HCT116 (cell line): ENCODE data around the gene AFAP1L1. TPM values are rescaled to one million over a fixed set of nuclear protein-coding genes. Genes with fewer than 3 reads are reported as not detected.
A peak's percentile ranks its signal among the peaks of the same experiment; 100 is the strongest.

Experiments
- ATAC-seq: fragments of 200-7000 bp; cut with Tn5 transposase; 2 replicates; pipeline ENCODE4 v1.9.1; 2020; ENCODE audit warnings: mild to moderate bottlenecking, moderate library complexity
- BruUV-seq: library from RNA; stranded (reverse); fragments of 400-500 nt; replicated peaks from 2 replicates; lab custom pipeline; 2021; lab: Mats Ljungman, UMichigan
- CTCF ChIA-PET: fragments of 300-600 bp; sonication (Branson Sonifier 250); formaldehyde crosslinking; loops from one replicate; lab custom pipeline; 2021; ENCODE audit warnings: antibody characterized with exemption; lab: Charles Lee
- POLR2A ChIA-PET: fragments of 300-600, 350-600 bp; sonication (Branson Sonifier 250); formaldehyde crosslinking; loops from one replicate; lab custom pipeline; 2021; ENCODE audit warnings: antibody characterized with exemption; lab: Charles Lee
- RAD21 ChIA-PET, 2 experiments: fragments of 300-600 bp; sonication (Branson Sonifier 250); formaldehyde crosslinking; loops; one replicate each; lab custom pipeline; 2023; ENCODE audit warnings: low total read pairs in 2 of 2; ENCODE audit not compliant: uncharacterized antibody in 2 of 2, unreplicated experiment in 2 of 2, low non-redundant PET in 1 of 2; lab: Charles Lee
- DNase-seq: peaks from one replicate; pipeline ENCODE4 v3.0.0-alpha.2; 2010; ENCODE audit warnings: low read depth, low spot score
- H2AFZ ChIP-seq: fragments of 200-600 bp; shearing (Covaris generic), sonication (generic); 2 replicates; pipeline ENCODE4 v1.6.1; 2017; ENCODE audit warnings: low read depth, mixed run types, mixed read lengths, antibody characterized with exemption, low read length; ENCODE audit not compliant: poor library complexity, severe bottlenecking
- H3K27ac ChIP-seq: 2 replicates; pipeline ENCODE4 v1.5.1; 2012; ENCODE audit warnings: low read depth, low read length
- H3K27me3 ChIP-seq: fragments of 200-600 bp; sonication (generic); 2 replicates; pipeline ENCODE4 v1.6.1; 2016; ENCODE audit warnings: mixed run types, low read length, mixed read lengths; ENCODE audit not compliant: insufficient read depth
- H3K36me3 ChIP-seq, 2 experiments: fragments of 200-500 bp in 1 of 2; fragments of 200-600 bp in 1 of 2; sonication (Bioruptor generic) in 1 of 2; sonication (generic) in 1 of 2; 2 replicates each; pipeline versions ENCODE4 v1.5.1 to v1.6.1; 2014 to 2016; ENCODE audit warnings: low read length in 2 of 2, inconsistent platforms in 1 of 2, mixed read lengths in 1 of 2, mixed run types in 1 of 2; ENCODE audit not compliant: insufficient read depth in 2 of 2, control insufficient read depth in 1 of 2
- H3K4me1 ChIP-seq, 2 experiments: fragments of 200-600 bp in 1 of 2; sonication (generic) in 1 of 2; 2 replicates each; pipeline versions ENCODE4 v1.5.1 to v1.6.1; 2012 to 2017; ENCODE audit warnings: low read length in 2 of 2, inconsistent platforms in 1 of 2, mild to moderate bottlenecking in 1 of 2, mixed read lengths in 1 of 2, mixed run types in 1 of 2, moderate library complexity in 1 of 2; ENCODE audit not compliant: insufficient read depth in 2 of 2, control insufficient read depth in 1 of 2
- H3K4me2 ChIP-seq: fragments of 200-600 bp; sonication (generic); 2 replicates; pipeline ENCODE4 v1.6.1; 2017; ENCODE audit warnings: mixed run types, low read length, mixed read lengths
- H3K4me3 ChIP-seq, 2 experiments: fragments of 200-600 bp in 1 of 2; sonication (generic) in 1 of 2; replicated peaks in 1 of 2; 2 replicates each; pipeline ENCODE4 v1.5.1; 2011 to 2016; ENCODE audit warnings: low read length in 2 of 2, control low read depth in 1 of 2, low read depth in 1 of 2, mild to moderate bottlenecking in 1 of 2, mixed read lengths in 1 of 2, mixed run types in 1 of 2
- H3K79me2 ChIP-seq: fragments of 200-600 bp; sonication (generic); 2 replicates; pipeline ENCODE4 v1.6.1; 2017; ENCODE audit warnings: mild to moderate bottlenecking, mixed run types, low read length, moderate library complexity, mixed read lengths; ENCODE audit not compliant: insufficient read depth
- H3K9ac ChIP-seq: fragments of 200-600 bp; sonication (generic); 2 replicates; pipeline ENCODE4 v1.6.1; 2016; ENCODE audit warnings: low read length, mixed read lengths
- H3K9me2 ChIP-seq: fragments of 200-600 bp; sonication (generic), shearing (Covaris generic); 2 replicates; pipeline ENCODE4 v1.6.1; 2017; ENCODE audit warnings: mixed run types, mild to moderate bottlenecking, moderate library complexity; ENCODE audit not compliant: insufficient read depth
- H3K9me3 ChIP-seq, 2 experiments: fragments of 200-500 bp in 1 of 2; fragments of 200-600 bp in 1 of 2; sonication (Bioruptor generic) in 1 of 2; sonication (generic) in 1 of 2; 2 replicates each; pipeline ENCODE4 v1.6.1; 2014 to 2017; ENCODE audit warnings: low read length in 2 of 2, mixed read lengths in 2 of 2, inconsistent platforms in 1 of 2, low read depth in 1 of 2, mild to moderate bottlenecking in 1 of 2, mixed run types in 1 of 2, moderate library complexity in 1 of 2; ENCODE audit not compliant: control insufficient read depth in 1 of 2, insufficient read depth in 1 of 2
- H4K20me1 ChIP-seq: fragments of 200-600 bp; sonication (generic), shearing (Covaris generic); 2 replicates; pipeline ENCODE4 v1.6.1; 2017; ENCODE audit warnings: mixed run types, mild to moderate bottlenecking, moderate library complexity; ENCODE audit not compliant: insufficient read depth
- ATF3 ChIP-seq: IDR thresholded peaks from 2 replicates; pipeline ENCODE4 v1.6.1; 2012
- CBX3 ChIP-seq: IDR thresholded peaks from 2 replicates; pipeline ENCODE4 v1.6.1; 2012; ENCODE audit warnings: low read depth
- EGR1 ChIP-seq: IDR thresholded peaks from 2 replicates; pipeline ENCODE4 v1.6.1; 2012; ENCODE audit warnings: low read depth
- ELF1 ChIP-seq: IDR thresholded peaks from 2 replicates; pipeline ENCODE4 v1.6.1; 2012; ENCODE audit warnings: low read depth, borderline replicate concordance
- EZH2 ChIP-seq: fragments of 200-600 bp; sonication (generic); IDR thresholded peaks from 2 replicates; pipeline ENCODE4 v1.6.1; 2017; ENCODE audit warnings: antibody characterized with exemption, mixed run types
- EZH2phosphoT487 ChIP-seq: fragments of 200-600 bp; IDR thresholded peaks from 2 replicates; pipeline ENCODE4 v1.6.1; 2018; ENCODE audit warnings: antibody characterized with exemption, borderline replicate concordance
- POLR2A ChIP-seq: IDR thresholded peaks from 2 replicates; pipeline ENCODE4 v1.7.0; 2011; ENCODE audit warnings: borderline replicate concordance; ENCODE audit not compliant: insufficient read depth, insufficient read length; ENCODE audit errors: extremely low read depth
- POLR2AphosphoS5 ChIP-seq: IDR thresholded peaks from 2 replicates; pipeline ENCODE4 v1.6.1; 2011; ENCODE audit warnings: mild to moderate bottlenecking, low read depth, low read length, moderate library complexity
- SRF ChIP-seq: IDR thresholded peaks from 2 replicates; pipeline ENCODE4 v1.6.1; 2012; ENCODE audit warnings: low read depth
- TCF7L2 ChIP-seq: IDR thresholded peaks from 2 replicates; pipeline ENCODE4 v1.7.0; 2011; ENCODE audit warnings: borderline replicate concordance, inconsistent platforms; ENCODE audit not compliant: insufficient read depth, insufficient read length; ENCODE audit errors: extremely low read depth
- YY1 ChIP-seq: IDR thresholded peaks from 2 replicates; pipeline ENCODE4 v1.6.1; 2011; ENCODE audit warnings: low read length, low read depth, moderate library complexity, mild to moderate bottlenecking; ENCODE audit not compliant: insufficient replicate concordance; ENCODE audit errors: extremely low read depth
- ZFX ChIP-seq: fragments of 450-650 bp; IDR thresholded peaks from 2 replicates; pipeline ENCODE4 v1.6.1; 2017
- ZNF274 ChIP-seq: fragments of 200-500 bp; sonication (Bioruptor generic); IDR thresholded peaks from 2 replicates; pipeline ENCODE4 v1.6.1; 2014; ENCODE audit warnings: mild to moderate bottlenecking, low read depth, low read length, inconsistent platforms
- intact Hi-C: fragments of 100-400 bp; cut with micrococcal nuclease; formaldehyde crosslinking; loops from 2 replicates; pipeline ENCODE4 v1.10.0; 2022
- total RNA-seq: library from RNA; stranded (reverse); gene quantifications from one replicate; pipeline ENCODE4 v1.2.1, GENCODE V29; 2021; ENCODE audit not compliant: unreplicated experiment
- TF ChIP-seq, protein P1 (sequence below): IDR thresholded peaks from 2 replicates; pipeline ENCODE4 v1.6.1; 2011; ENCODE audit warnings: mild to moderate bottlenecking, low read length, moderate library complexity; ENCODE audit not compliant: insufficient replicate concordance; ENCODE audit errors: extremely low read depth
- TF ChIP-seq, protein P2 (sequence below): IDR thresholded peaks from 2 replicates; pipeline ENCODE4 v1.6.1; 2012

Gene AFAP1L1
- total RNA-seq, 1 experiment from 2014 or later = 4.3 TPM

- intact Hi-C loops = no loop called here
- Histone ChIP-seq H3K4me1 (peaks cover 7 to 18% of the 10 kb centered on the region in 2 experiments; a peak in 3 of 4 replicates), H3K4me2 (peak overlapping the region; percentile 88), H3K9me2 (no peaks in the 10 kb centered on the region), H3K9me3 (no peaks in the 10 kb centered on the region), H3K27ac (peak overlapping the region; percentile 63), H3K9ac (peak overlapping the region; percentile 79), H3K36me3 (peaks cover 4 to 6% of the 10 kb centered on the region in 2 experiments), H3K4me3 (peak overlapping the region; percentile 89 to 90), H2AFZ (no peak overlapping the region), H4K20me1 (no peaks in the 10 kb centered on the region; the same call in 1 of the 2 replicates), H3K79me2 (peaks cover 5% of the 10 kb centered on the region; the same call in 1 of the 2 replicates), H3K27me3 (no peaks in the 10 kb centered on the region)
- DNase-seq (no peak), ATAC-seq (peak; percentile 23)
- no TSS peak for BruUV-seq
- no peak for TF ChIP-seq EGR1
- peak; percentile 4 for TF ChIP-seq POLR2A
- ChIA-PET RAD21 (interaction anchor here (0.5 to 1.4 kb wide), 4 partner anchors 9 to 215 kb away, joined by 3 to 4 read pairs (median 3); no protein-coding TSS in a partner anchor), POLR2A (interaction anchor here (0.6 to 1.8 kb wide), 6 partner anchors 9 to 203 kb away, joined by 3 to 18 read pairs (median 3); partner anchors contain the start of gene GRPEL2), CTCF (interaction anchor here (0.9 to 4.2 kb wide), 10 partner anchors 9 to 260 kb away, joined by 3 to 38 read pairs (median 4); partner anchors contain the start of gene GRPEL2)
Measured at GRCh38 chr5:149358294-149358651, 86.6 kb downstream of the AFAP1L1 start.

DNA sequence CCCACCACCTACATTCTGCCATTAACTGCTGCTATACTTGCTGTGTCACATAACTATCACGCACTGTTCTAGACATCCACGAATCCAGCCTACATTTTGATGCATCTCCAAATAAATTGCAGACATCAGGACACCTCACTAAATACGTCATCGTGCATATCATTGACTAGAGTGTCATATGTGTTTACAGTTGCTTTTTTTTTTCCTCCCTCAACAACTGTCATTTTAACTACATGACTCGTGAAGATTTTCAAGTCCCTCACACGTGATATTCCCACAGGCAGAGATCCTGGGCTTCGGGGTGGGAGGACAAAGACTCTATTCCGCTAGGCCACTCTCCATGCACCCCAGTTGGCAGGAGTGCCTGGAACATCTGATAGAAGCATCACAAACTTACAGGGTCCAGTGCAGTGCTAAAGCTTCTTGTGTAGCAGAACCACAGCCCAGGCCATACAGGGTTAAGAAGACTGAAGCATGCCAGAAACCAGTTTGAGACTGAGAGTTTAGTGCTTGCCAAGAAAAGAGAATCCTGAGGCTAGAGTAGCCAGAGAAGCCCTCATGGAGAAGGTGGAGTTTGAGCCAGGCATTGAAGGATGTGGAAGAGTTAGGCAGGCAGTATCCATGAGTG, 87.3 kb downstream of the AFAP1L1 start:
- POLR2A ChIA-PET = interaction anchor here (1.8 kb wide), 1 partner anchor 13 kb away, joined by 18 read pairs; the partner anchor contains the start of gene GRPEL2
- BruUV-seq = no TSS peak
- Histone ChIP-seq H3K9ac (peak overlapping the region; percentile 79; the same call in 1 of the 2 replicates), H3K4me1 (peaks cover 7 to 18% of the 10 kb centered on the region in 2 experiments; a peak in 3 of 4 replicates), H3K27me3 (no peaks in the 10 kb centered on the region), H3K27ac (no peak overlapping the region), H3K79me2 (peaks cover 5% of the 10 kb centered on the region; the same call in 1 of the 2 replicates), H3K4me2 (peak overlapping the region; percentile 88), H3K36me3 (peaks cover under 1 to 3% of the 10 kb centered on the region in 2 experiments; a peak in 2 of 4 replicates), H3K9me2 (no peaks in the 10 kb centered on the region), H2AFZ (no peak overlapping the region), H3K9me3 (no peaks in the 10 kb centered on the region), H4K20me1 (no peaks in the 10 kb centered on the region; the same call in 1 of the 2 replicates), H3K4me3 (peak overlapping the region; percentile 89 to 90)
- ATAC-seq = no peak
- TF ChIP-seq, protein P1, sequence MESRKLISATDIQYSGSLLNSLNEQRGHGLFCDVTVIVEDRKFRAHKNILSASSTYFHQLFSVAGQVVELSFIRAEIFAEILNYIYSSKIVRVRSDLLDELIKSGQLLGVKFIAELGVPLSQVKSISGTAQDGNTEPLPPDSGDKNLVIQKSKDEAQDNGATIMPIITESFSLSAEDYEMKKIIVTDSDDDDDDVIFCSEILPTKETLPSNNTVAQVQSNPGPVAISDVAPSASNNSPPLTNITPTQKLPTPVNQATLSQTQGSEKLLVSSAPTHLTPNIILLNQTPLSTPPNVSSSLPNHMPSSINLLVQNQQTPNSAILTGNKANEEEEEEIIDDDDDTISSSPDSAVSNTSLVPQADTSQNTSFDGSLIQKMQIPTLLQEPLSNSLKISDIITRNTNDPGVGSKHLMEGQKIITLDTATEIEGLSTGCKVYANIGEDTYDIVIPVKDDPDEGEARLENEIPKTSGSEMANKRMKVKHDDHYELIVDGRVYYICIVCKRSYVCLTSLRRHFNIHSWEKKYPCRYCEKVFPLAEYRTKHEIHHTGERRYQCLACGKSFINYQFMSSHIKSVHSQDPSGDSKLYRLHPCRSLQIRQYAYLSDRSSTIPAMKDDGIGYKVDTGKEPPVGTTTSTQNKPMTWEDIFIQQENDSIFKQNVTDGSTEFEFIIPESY = no peak
- TF ChIP-seq EGR1 (no peak), TCF7L2 (no peak), ZNF274 (no peak), SRF (no peak), ZFX (no peak), EZH2 (no peak), EZH2phosphoT487 (no peak), ATF3 (no peak), ELF1 (no peak), POLR2A (no peak), YY1 (no peak), CBX3 (no peak), POLR2AphosphoS5 (no peak)
- TF ChIP-seq, protein P2, sequence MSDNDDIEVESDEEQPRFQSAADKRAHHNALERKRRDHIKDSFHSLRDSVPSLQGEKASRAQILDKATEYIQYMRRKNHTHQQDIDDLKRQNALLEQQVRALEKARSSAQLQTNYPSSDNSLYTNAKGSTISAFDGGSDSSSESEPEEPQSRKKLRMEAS = no peak
- DNase-seq = no peak
- intact Hi-C loops = no loop called here
- RAD21 ChIA-PET = interaction anchor here in 1 of 2 experiments (0.5 kb wide), 1 partner anchor 82 kb away, joined by 3 read pairs; no protein-coding TSS in a partner anchor
- CTCF ChIA-PET = interaction anchor here (1.8 kb wide), 1 partner anchor 13 kb away, joined by 22 read pairs; no protein-coding TSS in a partner anchor
